NB4 (cell line): ENCODE results near the gene CD93.

Experiments used
- DNase-seq: peaks from one replicate; pipeline ENCODE4 v3.0.0; 2010; ENCODE audit warnings: low read depth
- H3K4me3 ChIP-seq: one replicate; pipeline ENCODE4 v1.5.1; 2011; ENCODE audit warnings: mild to moderate bottlenecking, low read depth, low read length, moderate library complexity
- MAX ChIP-seq: IDR thresholded peaks from 2 replicates; pipeline ENCODE4 v1.6.1; 2011; ENCODE audit warnings: low read depth, low read length
- MYC ChIP-seq: IDR thresholded peaks from 2 replicates; pipeline ENCODE4 v1.6.1; 2011; ENCODE audit warnings: low read depth, low read length
- POLR2A ChIP-seq: IDR thresholded peaks from 2 replicates; pipeline ENCODE4 v1.6.1; 2011; ENCODE audit warnings: mild to moderate bottlenecking; ENCODE audit not compliant: insufficient read length; ENCODE audit errors: extremely low read depth
- TF ChIP-seq, protein P1 (sequence below): IDR thresholded peaks from one replicate; pipeline ENCODE4 v1.5.1; 2012; ENCODE audit warnings: low read depth, low read length

CD93 gene

DNA sequence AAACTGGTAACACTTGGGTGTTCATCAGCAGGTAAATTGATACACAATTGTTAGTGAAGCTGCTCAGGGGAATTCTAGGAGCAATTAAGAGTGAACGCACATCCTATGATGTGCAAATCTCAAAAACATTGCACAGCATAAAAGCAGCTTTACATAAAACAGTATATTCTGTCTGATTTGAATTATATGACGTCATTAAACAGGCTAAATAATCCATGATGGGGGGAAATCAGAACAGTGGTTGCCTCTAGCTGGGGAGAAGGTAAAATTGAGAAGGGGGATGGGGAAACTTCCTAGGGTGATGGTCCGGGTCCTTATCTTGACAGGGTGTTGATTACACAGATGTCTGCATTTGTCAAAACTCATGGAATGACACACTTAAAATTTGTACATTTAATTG lies 19.4 kb downstream of the CD93 start:
- TF ChIP-seq MYC (no peak), MAX (no peak), POLR2A (no peak)
- TF ChIP-seq, protein P1, sequence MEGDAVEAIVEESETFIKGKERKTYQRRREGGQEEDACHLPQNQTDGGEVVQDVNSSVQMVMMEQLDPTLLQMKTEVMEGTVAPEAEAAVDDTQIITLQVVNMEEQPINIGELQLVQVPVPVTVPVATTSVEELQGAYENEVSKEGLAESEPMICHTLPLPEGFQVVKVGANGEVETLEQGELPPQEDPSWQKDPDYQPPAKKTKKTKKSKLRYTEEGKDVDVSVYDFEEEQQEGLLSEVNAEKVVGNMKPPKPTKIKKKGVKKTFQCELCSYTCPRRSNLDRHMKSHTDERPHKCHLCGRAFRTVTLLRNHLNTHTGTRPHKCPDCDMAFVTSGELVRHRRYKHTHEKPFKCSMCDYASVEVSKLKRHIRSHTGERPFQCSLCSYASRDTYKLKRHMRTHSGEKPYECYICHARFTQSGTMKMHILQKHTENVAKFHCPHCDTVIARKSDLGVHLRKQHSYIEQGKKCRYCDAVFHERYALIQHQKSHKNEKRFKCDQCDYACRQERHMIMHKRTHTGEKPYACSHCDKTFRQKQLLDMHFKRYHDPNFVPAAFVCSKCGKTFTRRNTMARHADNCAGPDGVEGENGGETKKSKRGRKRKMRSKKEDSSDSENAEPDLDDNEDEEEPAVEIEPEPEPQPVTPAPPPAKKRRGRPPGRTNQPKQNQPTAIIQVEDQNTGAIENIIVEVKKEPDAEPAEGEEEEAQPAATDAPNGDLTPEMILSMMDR, result no peak
- H3K4me3 ChIP-seq, result no peak overlapping the region

DNA sequence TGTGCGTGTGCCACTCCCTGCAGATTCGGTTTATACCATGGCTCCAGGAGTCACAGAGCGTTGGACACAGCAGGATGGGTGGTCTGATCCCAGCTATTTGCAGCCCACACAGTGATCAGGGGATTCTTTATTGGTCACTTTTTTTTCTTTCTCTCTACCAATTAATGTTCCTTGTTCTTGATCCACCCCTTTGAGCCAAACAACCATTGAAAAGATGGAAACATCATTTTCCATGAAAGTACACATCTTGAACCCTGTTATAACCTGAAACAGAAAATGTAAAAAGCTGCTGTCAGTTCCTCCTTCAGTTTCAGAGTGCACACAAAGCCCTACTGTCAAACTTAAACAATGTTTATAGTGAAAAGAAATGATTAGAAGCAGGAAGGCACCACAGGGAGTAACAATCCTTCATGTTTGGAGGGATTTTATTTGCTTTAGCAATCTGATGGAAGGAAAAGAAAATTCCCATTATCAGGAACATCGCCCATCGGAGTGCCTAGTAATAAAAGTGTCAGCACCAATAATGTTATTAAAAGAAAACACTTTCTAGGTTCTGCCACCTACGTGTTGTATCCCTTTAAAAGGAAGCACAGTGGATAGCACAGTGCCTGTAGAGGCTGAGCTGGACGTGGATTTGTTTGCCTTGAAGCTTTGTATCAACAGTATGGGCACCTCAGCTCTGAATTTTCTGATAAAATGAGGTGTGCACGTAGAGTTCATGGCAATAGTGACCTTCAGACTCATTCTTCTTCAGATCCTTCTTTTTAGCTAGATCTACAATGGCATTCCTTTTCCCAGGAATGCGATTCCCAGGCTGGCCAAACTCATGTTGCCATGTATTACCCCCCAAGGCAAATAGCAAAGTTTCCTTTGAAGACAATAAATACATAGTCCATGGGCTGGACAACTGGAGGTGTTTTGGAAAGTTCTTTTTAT lies 20.6 kb downstream of the CD93 start:
- DNase-seq, result no peak
- no peak overlapping the region for H3K4me3 ChIP-seq
- TF ChIP-seq MAX, result no peak
- TF ChIP-seq, protein P1, result no peak
- no peak for TF ChIP-seq POLR2A
- TF ChIP-seq MYC, result no peak

More for the DNA sequence above, 19.4 kb downstream of the CD93 start:
- DNase-seq, result no peak

DNA sequence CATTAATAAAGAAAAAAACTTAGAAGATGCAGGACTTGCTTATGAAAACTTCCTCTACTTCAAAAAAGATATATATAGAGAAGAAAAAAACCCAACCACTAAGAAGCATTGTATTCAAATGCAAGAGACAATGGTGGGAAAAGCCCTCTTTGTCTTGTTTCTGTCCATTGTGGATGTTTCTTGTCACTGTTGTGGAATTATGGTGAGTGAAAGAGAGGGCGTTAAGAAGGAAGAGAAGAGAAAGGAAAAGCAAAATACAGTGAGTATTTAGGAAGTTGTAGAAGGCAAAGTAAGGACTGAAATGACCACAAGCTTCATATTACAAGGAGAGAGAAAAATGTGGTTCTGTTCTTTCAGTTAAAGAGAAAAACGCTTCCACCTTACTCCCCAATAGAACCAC lies 22.5 kb downstream of the CD93 start:
- TF ChIP-seq POLR2A (no peak), MAX (no peak), MYC (no peak)
- TF ChIP-seq, protein P1, result no peak
- no peak for DNase-seq
- H3K4me3 ChIP-seq, result no peak overlapping the region

- TF ChIP-seq, protein P1, result no peak
- TF ChIP-seq MAX (no peak), MYC (no peak), POLR2A (no peak)
- DNase-seq, result no peak
- H3K4me3 ChIP-seq, result no peak overlapping the region
These were observed 23.0 kb downstream of the CD93 start for GRCh38 chr20:23063168-23063567.

DNA sequence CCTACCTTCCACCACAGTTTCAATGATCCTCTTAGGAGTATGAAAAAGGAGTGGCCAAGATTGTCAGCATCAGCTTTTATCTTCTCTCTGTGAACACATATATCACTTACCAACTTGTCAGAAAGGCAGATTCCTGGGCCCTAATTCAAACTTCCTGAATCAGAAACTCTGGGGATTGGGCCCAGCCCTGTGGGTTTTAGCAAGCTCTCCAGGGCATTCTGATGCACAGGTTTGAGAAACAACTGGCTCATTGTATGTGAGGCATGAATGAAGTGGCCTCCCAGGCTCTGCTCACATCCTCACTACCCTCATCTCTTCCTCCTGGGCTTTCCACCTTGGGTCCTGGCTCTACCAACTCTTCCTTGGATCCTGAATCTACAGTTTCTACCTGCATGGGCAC lies 23.5 kb downstream of the CD93 start:
- TF ChIP-seq MYC, result no peak
- TF ChIP-seq, protein P1, result no peak
- no peak for TF ChIP-seq POLR2A
- TF ChIP-seq MAX, result no peak
- no peak for DNase-seq
- H3K4me3 ChIP-seq, result no peak overlapping the region
